ENCODE data around the gene DIP2C. TPM values are rescaled to one million over a fixed set of nuclear protein-coding genes. Genes with fewer than 3 reads are reported as not detected.

Gene DIP2C
- total RNA-seq, 1 experiment from 2014 or later = 11.0 TPM

DNA sequence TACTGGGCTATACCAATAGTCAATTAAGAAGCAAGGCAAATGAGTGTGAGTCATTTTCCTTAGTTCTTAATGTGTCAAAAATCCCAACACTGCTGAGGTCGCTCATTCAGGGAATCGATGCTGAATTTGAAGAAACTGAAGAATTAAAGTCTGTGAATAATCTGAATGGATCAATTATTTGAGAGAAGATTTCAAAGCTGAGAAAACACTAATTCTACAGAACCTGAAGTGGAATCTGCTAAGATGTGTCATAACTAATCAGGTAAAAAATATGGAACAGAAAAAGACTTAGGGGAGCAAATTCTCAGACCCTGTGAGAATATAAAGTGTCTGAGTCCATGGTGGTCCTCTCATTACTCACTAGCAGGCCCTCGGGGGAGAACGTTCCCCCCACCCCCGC is 125.6 kb downstream of the DIP2C start:
- TF ChIP-seq, protein P1, sequence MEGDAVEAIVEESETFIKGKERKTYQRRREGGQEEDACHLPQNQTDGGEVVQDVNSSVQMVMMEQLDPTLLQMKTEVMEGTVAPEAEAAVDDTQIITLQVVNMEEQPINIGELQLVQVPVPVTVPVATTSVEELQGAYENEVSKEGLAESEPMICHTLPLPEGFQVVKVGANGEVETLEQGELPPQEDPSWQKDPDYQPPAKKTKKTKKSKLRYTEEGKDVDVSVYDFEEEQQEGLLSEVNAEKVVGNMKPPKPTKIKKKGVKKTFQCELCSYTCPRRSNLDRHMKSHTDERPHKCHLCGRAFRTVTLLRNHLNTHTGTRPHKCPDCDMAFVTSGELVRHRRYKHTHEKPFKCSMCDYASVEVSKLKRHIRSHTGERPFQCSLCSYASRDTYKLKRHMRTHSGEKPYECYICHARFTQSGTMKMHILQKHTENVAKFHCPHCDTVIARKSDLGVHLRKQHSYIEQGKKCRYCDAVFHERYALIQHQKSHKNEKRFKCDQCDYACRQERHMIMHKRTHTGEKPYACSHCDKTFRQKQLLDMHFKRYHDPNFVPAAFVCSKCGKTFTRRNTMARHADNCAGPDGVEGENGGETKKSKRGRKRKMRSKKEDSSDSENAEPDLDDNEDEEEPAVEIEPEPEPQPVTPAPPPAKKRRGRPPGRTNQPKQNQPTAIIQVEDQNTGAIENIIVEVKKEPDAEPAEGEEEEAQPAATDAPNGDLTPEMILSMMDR (IDR thresholded peaks at IDR 0.05; ENCODE audit: unreplicated experiment) = no peak
- CTCF ChIA-PET = no interaction called here
- Mint-ChIP-seq H3K27me3 (ENCODE audit: unreplicated experiment) (no peaks in the 10 kb centered on the region), H3K36me3 (ENCODE audit: insufficient read depth, unreplicated experiment) (no peaks in the 10 kb centered on the region), H3K27ac (ENCODE audit: unreplicated experiment) (no peak overlapping the region), H3K4me1 (ENCODE audit: low read depth, unreplicated experiment) (peaks cover 27% of the 10 kb centered on the region), H3K9me3 (ENCODE audit: low read depth, unreplicated experiment) (peaks cover 8% of the 10 kb centered on the region), H3K4me3 (ENCODE audit: low read depth, unreplicated experiment) (no peak overlapping the region)
- BruUV-seq (replicated peaks) = no TSS peak
- no peak for DNase-seq
- intact Hi-C loops (cut with micrococcal nuclease; ENCODE audit: unreplicated experiment) = no loop called here

DNA sequence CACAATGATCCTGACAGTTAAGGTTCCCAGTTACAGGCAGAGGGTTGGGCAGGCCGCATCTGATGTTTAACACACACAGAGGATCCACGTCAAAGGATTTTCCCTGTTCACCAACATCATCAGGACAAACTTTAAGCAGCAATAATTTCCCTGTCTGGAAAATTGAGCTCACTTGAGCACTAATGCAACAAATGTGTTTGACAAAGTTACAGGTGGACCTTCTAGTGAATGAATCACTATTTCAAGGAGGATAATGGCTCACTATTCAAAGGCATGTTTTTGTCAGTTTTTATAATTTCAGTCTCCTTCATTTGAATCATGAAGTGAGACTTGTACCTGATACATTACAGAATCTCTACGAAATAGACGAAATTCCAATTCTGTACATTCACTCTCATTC is 127.3 kb downstream of the DIP2C start:
- no peaks in the 10 kb centered on the region for H3K27me3 Mint-ChIP-seq (ENCODE audit: unreplicated experiment)
- H3K9me3 Mint-ChIP-seq (ENCODE audit: low read depth, unreplicated experiment) = peaks cover 8% of the 10 kb centered on the region
- BruUV-seq (replicated peaks) = no TSS peak
- peaks cover 27% of the 10 kb centered on the region for H3K4me1 Mint-ChIP-seq (ENCODE audit: low read depth, unreplicated experiment)
- intact Hi-C loops (cut with micrococcal nuclease; ENCODE audit: unreplicated experiment) = no loop called here
- TF ChIP-seq, protein P1 (IDR thresholded peaks at IDR 0.05; ENCODE audit: unreplicated experiment) = no peak
- no peaks in the 10 kb centered on the region for H3K36me3 Mint-ChIP-seq (ENCODE audit: insufficient read depth, unreplicated experiment)
- no peak overlapping the region for H3K27ac Mint-ChIP-seq (ENCODE audit: unreplicated experiment)
- DNase-seq = no peak
- H3K4me3 Mint-ChIP-seq (ENCODE audit: low read depth, unreplicated experiment) = no peak overlapping the region
- CTCF ChIA-PET = no interaction called here

DNA sequence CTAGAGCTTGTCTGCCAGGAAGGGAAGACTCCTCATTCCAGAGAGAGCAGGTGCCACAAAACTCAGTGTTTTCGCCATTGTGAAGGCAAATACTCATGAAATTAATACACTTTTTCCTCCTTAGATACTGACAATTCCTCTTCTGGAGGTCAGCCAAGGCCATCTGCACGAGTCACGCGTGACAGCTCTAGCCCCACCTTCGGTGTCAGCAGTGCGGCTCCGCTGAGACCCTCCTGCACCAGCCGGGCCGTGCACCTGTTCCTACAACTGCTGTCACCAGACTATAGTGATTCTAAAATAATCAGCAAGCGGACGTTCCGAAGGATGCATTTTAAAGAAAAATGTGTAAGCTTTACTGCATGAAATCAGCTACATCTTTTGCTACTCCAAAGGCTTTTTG is 127.7 kb downstream of the DIP2C start:
- H3K36me3 Mint-ChIP-seq (ENCODE audit: insufficient read depth, unreplicated experiment) = no peaks in the 10 kb centered on the region
- peaks cover 27% of the 10 kb centered on the region for H3K4me1 Mint-ChIP-seq (ENCODE audit: low read depth, unreplicated experiment)
- no peak overlapping the region for H3K27ac Mint-ChIP-seq (ENCODE audit: unreplicated experiment)
- DNase-seq = no peak
- intact Hi-C loops (cut with micrococcal nuclease; ENCODE audit: unreplicated experiment) = no loop called here
- TF ChIP-seq, protein P1 (IDR thresholded peaks at IDR 0.05; ENCODE audit: unreplicated experiment) = no peak
- peaks cover 8% of the 10 kb centered on the region for H3K9me3 Mint-ChIP-seq (ENCODE audit: low read depth, unreplicated experiment)
- CTCF ChIA-PET = no interaction called here
- BruUV-seq (replicated peaks) = no TSS peak
- H3K27me3 Mint-ChIP-seq (ENCODE audit: unreplicated experiment) = no peaks in the 10 kb centered on the region
- H3K4me3 Mint-ChIP-seq (ENCODE audit: low read depth, unreplicated experiment) = no peak overlapping the region

DNA sequence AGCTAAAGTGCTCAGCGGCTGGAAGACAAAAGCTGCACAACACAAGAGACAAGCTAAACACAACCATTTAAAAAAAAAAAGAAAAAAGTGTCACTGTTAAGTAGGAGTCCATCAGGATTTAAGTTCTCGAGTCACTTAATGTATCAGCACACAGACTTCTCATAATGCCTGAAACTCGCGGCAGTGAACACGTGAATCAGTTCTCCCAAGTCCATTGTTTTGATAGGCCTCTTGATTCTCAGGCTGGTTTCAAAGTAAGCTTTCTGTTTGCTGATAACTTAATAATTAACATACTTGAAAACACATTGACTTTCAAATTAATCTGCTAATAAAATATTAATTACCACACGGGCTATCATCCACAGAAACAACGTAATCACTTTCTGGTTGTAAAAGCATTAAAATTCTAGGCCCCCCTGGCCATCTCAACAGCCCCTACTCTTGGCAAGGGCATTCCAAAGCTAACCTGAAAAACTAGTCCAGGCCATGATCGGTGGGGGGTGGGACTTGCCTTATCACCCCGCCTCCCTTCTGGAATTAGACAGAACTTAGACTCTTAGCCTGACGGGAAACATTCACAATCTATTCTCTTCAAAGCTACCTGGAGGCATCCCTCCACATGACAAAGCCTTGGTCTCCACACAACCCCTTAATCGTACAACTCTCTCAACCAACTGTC is 129.0 kb downstream of the DIP2C start:
- TF ChIP-seq, protein P1 (IDR thresholded peaks at IDR 0.05; ENCODE audit: unreplicated experiment) = no peak
- H3K27ac Mint-ChIP-seq (ENCODE audit: unreplicated experiment) = peak overlapping the region; percentile 30

More for the DNA sequence above, 129.0 kb downstream of the DIP2C start:
- no peaks in the 10 kb centered on the region for H3K27me3 Mint-ChIP-seq (ENCODE audit: unreplicated experiment)
- H3K4me1 Mint-ChIP-seq (ENCODE audit: low read depth, unreplicated experiment) = peaks cover 27% of the 10 kb centered on the region
- BruUV-seq (replicated peaks) = no TSS peak
- DNase-seq = no peak
- H3K36me3 Mint-ChIP-seq (ENCODE audit: insufficient read depth, unreplicated experiment) = no peaks in the 10 kb centered on the region
- H3K4me3 Mint-ChIP-seq (ENCODE audit: low read depth, unreplicated experiment) = peak overlapping the region; percentile 41
- intact Hi-C loops (cut with micrococcal nuclease; ENCODE audit: unreplicated experiment) = no loop called here
- H3K9me3 Mint-ChIP-seq (ENCODE audit: low read depth, unreplicated experiment) = peaks cover 8% of the 10 kb centered on the region
- CTCF ChIA-PET = interaction anchor here (0.6 to 2.2 kb wide), 3 partner anchors 12 to 246 kb away, joined by 4 to 12 read pairs (median 5); no protein-coding TSS in a partner anchor

Measured in Calu3 (cell line).